SK-N-MC (cell line): Measurements from ENCODE around the gene CDH4.

Experiments used
- EZH2 ChIP-seq: fragments of 200-600 bp; sonication (generic); IDR thresholded peaks from one replicate; pipeline ENCODE4 v1.6.1; 2017; ENCODE audit warnings: antibody characterized with exemption
- POLR2AphosphoS5 ChIP-seq: IDR thresholded peaks from 2 replicates; pipeline ENCODE4 v1.6.1; 2012; ENCODE audit warnings: mild to moderate bottlenecking, low read depth, low read length, borderline replicate concordance

GRCh38 chr20:61333484-61334108, 81.5 kb downstream of the CDH4 start:
- TF ChIP-seq EZH2 (no peak), POLR2AphosphoS5 (no peak)
